Jurkat, Clone E6-1 (cell line): ENCODE results near the gene SLC16A3.

Experiments
- DNase-seq: peaks from one replicate; pipeline ENCODE4 v3.0.0-alpha.2; 2011; ENCODE audit warnings: low read depth, low spot score
- H3K4me3 ChIP-seq: 2 replicates; pipeline ENCODE4 v1.5.1; 2011; ENCODE audit warnings: mild to moderate bottlenecking, low read length, control low read depth, moderate library complexity

Gene SLC16A3

GRCh38 chr17:82232876-82233785 lies 4.3 kb downstream of the SLC16A3 start:
- no peak for DNase-seq
- no peak overlapping the region for H3K4me3 ChIP-seq

GRCh38 chr17:82234211-82235055 lies 5.6 kb downstream of the SLC16A3 start:
- no peak overlapping the region for H3K4me3 ChIP-seq
- no peak for DNase-seq

GRCh38 chr17:82235056-82235774 lies 6.4 kb downstream of the SLC16A3 start:
- DNase-seq: no peak
- H3K4me3 ChIP-seq: no peak overlapping the region

GRCh38 chr17:82235775-82236141 lies 6.9 kb downstream of the SLC16A3 start:
- H3K4me3 ChIP-seq: no peak overlapping the region
- DNase-seq: no peak

GRCh38 chr17:82236142-82236971 lies 7.5 kb downstream of the SLC16A3 start:
- DNase-seq: peak; percentile 32
- H3K4me3 ChIP-seq: no peak overlapping the region

GRCh38 chr17:82237083-82237745 lies 8.4 kb downstream of the SLC16A3 start:
- DNase-seq: no peak
- no peak overlapping the region for H3K4me3 ChIP-seq

- H3K4me3 ChIP-seq: peak overlapping the region; percentile 22
Measured at GRCh38 chr17:82237746-82238471, 9.1 kb downstream of the SLC16A3 start.

GRCh38 chr17:82238472-82239201 lies 9.8 kb downstream of the SLC16A3 start:
- peak overlapping the region; percentile 22 for H3K4me3 ChIP-seq
- peak; percentile 72 for DNase-seq

More at GRCh38 chr17:82237746-82238471, 9.1 kb downstream of the SLC16A3 start:
- no peak for DNase-seq

- no peak for DNase-seq
- H3K4me3 ChIP-seq: no peak overlapping the region
Measured at GRCh38 chr17:82239401-82239925, 10.6 kb downstream of the SLC16A3 start.

- no peak overlapping the region for H3K4me3 ChIP-seq
- DNase-seq: no peak
Measured at GRCh38 chr17:82239926-82240505, 11.2 kb downstream of the SLC16A3 start.

GRCh38 chr17:82240506-82241182 lies 11.8 kb downstream of the SLC16A3 start:
- H3K4me3 ChIP-seq: no peak overlapping the region
- DNase-seq: no peak

GRCh38 chr17:82241183-82241925 lies 12.5 kb downstream of the SLC16A3 start:
- H3K4me3 ChIP-seq: no peak overlapping the region
- DNase-seq: no peak

- no peak overlapping the region for H3K4me3 ChIP-seq
- no peak for DNase-seq
Measured at GRCh38 chr17:82241926-82242697, 13.3 kb downstream of the SLC16A3 start.

- no peak for DNase-seq
Measured at GRCh38 chr17:82242698-82242976, 13.8 kb downstream of the SLC16A3 start.

More at GRCh38 chr17:82242698-82242976, 13.8 kb downstream of the SLC16A3 start:
- H3K4me3 ChIP-seq: no peak overlapping the region
